Measurements from ENCODE around the gene FER.

The FER gene

GRCh38 chr5:109196087-109196822, 448.6 kb downstream of the FER start:
- DNase-seq: no peak

- no peak for DNase-seq
These were observed 449.1 kb downstream of the FER start for GRCh38 chr5:109196823-109197160.

GRCh38 chr5:109199289-109199688, 451.6 kb downstream of the FER start:
- DNase-seq: no peak

- no peak for DNase-seq
These were observed 452.3 kb downstream of the FER start for GRCh38 chr5:109199799-109200620.

- no peak for DNase-seq
These were observed 467.3 kb downstream of the FER start for GRCh38 chr5:109215040-109215439.

- no peak for DNase-seq
These were observed 471.1 kb downstream of the FER start for GRCh38 chr5:109218818-109219217.

GRCh38 chr5:109223531-109223930, 475.8 kb downstream of the FER start:
- no peak for DNase-seq

- no peak for DNase-seq
These were observed 476.7 kb downstream of the FER start for GRCh38 chr5:109224276-109224882.

GRCh38 chr5:109225716-109226625, 478.3 kb downstream of the FER start:
- no peak for DNase-seq

- no peak for DNase-seq
These were observed 482.7 kb downstream of the FER start for GRCh38 chr5:109230369-109230768.

- no peak for DNase-seq
These were observed 483.6 kb downstream of the FER start for GRCh38 chr5:109231331-109231730.

- no peak for DNase-seq
These were observed 486.7 kb downstream of the FER start for GRCh38 chr5:109234381-109234780.

GRCh38 chr5:109239456-109239855, 491.8 kb downstream of the FER start:
- no peak for DNase-seq

- no peak for DNase-seq
These were observed 494.8 kb downstream of the FER start for GRCh38 chr5:109242518-109242917.

- no peak for DNase-seq
These were observed 498.7 kb downstream of the FER start for GRCh38 chr5:109246395-109246794.
